GM21360 (cell line): ENCODE measurements around the gene LHX4.

Experiments used
- ATAC-seq: cut with Tn5 transposase; IDR thresholded peaks from one replicate; pipeline ENCODE4 v1.9.1; 2021; ENCODE audit warnings: mild to moderate bottlenecking, moderate library complexity; ENCODE audit not compliant: unreplicated experiment

The LHX4 gene

DNA sequence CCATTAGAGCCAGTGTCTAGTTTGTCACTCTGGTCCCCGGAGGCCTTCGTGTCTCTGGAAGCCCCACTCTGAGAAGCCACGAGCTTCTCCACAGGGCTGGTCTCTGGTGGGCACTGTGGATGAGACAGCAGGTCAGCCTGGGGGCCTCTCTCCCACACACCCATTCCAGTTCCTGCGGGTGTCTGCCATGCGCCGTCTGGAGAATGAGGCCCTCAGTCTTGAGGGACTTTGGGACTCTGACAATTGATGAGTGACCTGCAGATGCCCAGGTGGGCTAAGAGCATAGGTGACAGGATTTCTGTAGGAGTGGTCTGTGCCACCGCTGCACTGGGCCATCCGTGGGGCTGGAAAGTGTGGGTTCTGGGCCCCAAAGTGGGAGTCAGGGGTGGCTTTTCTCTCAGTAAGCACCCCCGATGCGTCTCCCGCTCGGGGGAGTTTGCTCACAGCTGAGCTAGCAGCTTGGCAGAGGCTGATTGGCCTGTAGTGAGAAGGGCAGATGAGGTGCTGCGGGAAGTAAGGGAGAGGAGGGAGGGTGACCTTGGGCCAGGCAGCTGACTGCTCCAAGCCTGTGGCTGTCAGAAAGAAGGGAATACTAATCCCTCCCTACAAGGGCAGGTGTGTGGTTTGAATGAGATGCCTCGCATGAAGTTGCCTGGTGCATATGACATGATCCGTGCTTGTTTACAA lies 26.4 kb downstream of the LHX4 start:
- ATAC-seq: no peak

DNA sequence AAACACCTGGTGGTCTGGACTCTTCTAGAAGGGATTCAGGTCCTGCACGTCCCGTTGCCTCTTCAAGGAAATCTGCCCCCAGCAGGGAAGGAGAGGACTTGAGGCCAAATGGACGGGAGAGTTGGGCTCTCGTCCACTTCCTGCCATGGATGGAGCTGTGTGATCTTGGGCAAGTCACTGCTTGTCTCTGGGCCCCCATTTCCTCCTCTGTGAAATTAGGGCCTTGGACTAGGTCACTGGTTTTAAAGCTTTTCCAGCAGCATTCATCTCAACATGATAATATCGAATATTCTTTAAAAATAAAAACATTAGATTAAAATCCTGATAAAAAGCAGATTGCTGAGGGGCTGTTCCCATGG lies 26.9 kb downstream of the LHX4 start:
- no peak for ATAC-seq

DNA sequence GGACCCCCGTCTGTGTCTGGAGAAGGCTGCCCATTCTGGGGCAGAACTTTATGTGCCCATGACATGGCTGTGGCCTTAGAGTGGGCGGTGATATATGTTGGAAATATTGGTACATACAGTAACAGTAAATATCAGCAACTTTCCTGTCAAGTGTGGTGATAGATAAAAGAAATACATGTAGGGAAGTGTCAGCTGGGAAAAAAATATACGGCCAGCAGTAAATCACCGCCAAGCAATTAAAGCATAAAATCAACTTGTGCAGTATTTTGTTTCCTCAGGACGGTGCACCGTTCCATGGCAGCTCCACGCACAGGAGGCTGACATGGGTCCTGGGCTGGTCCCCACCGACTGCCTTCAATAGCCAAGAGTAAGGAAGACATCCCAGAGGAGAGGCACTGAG lies 27.4 kb downstream of the LHX4 start:
- ATAC-seq: no peak

DNA sequence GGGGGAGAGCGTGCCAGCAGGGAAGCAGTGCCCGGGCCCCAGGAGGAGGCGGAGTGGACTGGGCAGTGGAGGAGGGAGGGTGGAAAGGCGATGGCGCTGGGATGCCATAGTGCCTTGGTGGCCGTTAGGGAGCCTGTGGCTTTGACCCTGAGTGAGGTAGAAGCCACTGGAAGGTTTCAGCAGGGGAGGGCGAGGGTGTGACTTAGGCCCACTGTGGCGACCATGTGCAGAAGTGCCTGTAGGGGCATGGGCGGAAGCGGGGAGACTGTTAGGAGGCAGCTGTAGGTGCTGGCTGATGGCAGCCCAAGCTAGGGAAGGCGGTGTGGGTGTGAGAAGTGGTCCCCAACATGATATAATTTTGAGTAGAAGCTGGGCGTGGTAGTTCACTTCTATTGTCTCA lies 28.2 kb downstream of the LHX4 start:
- ATAC-seq: no peak

DNA sequence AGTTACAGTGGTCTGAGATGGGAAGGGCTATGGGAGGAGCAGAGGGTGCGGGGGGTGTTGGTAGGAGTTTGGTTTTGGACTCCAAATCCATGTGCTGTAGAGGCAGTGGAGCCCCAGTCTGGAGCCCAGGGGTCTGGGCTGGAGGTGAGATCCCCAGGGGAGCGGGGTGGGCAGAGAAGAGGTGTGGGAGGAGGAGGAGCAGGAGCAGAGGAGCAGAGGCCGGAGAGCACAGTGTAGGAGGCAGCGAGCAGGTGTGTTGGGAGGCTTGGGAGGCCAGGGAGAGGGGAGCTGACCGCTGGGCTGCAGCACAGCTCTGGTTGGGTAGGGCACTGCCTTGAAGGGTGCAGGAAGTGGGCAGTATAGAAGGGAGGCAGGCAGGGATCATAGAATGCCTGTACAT lies 28.9 kb downstream of the LHX4 start:
- ATAC-seq: no peak

DNA sequence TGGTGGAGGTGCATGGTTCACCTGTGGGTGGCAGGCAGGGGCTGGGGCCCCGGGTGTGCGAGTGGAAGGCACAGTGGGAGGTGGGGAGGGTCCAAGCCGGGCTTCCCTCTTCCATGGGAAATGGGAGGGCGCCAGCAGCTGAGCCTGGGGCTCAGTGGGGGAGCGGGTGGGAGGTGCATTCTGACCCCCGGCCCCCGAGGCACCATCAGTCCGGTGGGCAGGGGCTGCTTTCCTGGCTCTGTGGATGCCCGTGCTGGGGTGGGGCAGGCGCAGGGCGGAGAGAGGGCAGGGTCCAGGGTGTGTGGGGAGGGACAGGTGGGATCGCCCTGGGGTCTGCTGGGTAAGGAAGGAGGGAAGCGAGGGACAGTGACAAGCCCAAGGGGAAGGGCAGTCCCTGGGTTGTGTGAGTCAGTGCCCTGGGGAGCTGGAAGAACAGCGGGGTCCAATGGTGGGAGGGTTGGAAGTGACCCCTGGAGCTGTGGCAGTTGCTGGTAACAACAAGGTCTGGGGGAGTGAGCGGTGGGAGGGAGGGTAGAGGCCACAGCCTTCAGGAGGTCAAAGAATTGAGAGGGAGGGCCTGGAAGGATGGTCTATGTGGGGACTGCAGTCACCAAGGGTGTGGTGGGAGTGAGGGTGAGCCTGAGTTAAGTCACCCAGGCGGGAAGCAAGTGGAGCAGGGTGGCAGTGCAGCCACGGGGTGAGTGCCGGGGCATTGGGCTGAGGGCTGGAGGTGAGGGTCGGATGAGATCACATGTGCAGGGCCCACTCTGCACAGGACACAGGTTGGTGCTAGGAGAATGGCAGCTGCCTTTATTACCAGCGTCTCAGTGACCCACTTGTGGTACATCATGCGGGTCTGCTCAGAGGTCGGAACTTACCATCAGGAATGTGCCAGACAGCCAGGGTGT lies 29.6 kb downstream of the LHX4 start:
- ATAC-seq: no peak

DNA sequence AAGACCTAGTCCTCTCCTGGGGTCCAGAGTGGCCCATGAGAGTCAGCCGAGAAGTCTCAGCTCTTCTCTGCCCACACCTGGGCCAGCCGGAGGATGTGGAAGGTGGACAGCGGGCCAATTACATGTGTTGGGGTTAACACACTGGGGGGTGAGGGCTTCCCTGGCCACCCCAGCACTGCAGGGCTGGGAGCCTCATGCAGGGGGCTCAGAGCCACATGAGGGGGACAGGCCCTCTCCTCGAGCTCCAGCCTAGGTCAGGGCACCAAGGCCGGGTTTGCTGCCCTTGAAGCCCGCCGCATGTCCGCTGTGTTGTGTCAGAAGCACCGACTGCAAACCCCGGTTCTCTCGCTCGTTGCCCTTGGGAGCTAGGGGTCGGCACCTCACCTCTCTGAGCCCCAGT lies 30.5 kb downstream of the LHX4 start:
- ATAC-seq: no peak

DNA sequence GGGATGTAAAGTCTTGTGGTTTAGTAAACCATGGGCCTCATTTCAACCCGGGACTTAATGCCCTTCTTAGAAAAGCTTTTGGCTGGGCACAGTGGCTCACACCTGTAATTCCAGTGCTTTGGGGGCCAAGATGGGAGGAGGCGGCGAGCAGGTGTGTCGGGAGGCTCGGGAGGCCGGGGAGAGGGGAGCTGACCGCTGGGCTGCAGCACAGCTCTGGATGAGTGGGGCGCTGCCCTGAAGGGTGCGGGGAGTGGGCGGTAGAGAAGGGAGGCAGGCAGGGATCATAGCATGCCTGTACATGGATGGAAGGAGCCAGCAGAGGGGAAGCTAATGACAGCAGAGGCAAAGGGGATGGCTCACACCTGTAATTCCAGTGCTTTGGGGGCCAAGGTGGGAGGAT lies 31.0 kb downstream of the LHX4 start:
- no peak for ATAC-seq

DNA sequence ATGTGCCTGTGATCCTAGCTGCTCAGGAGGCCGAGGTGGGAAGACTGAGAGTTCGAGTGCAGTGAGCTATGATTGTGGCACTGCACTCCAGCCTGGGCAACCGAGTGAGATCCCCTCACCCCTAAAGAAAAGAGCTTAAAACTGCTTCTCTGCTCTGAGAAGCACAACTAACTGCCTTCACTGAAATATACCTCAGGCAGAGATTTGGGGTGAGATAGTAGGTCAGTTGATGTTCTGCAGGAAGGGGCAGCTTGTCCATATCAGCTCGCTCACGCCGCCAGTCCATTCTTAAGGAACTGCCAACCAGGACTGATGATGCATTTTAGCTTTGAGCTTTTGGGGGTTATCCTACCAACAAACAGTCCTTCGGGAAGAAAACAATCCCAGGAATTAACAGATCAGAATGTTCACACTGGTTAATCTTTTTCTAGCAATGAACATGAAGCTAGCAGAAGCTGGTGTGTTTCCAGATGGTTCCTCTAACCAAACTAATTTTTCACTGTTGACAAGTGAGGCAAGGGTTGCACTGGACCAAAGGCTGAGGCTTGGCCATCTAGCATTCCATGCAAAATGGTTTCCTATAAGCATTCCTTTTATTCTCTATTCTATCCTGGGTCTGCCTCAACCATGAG lies 31.6 kb downstream of the LHX4 start:
- ATAC-seq: no peak

DNA sequence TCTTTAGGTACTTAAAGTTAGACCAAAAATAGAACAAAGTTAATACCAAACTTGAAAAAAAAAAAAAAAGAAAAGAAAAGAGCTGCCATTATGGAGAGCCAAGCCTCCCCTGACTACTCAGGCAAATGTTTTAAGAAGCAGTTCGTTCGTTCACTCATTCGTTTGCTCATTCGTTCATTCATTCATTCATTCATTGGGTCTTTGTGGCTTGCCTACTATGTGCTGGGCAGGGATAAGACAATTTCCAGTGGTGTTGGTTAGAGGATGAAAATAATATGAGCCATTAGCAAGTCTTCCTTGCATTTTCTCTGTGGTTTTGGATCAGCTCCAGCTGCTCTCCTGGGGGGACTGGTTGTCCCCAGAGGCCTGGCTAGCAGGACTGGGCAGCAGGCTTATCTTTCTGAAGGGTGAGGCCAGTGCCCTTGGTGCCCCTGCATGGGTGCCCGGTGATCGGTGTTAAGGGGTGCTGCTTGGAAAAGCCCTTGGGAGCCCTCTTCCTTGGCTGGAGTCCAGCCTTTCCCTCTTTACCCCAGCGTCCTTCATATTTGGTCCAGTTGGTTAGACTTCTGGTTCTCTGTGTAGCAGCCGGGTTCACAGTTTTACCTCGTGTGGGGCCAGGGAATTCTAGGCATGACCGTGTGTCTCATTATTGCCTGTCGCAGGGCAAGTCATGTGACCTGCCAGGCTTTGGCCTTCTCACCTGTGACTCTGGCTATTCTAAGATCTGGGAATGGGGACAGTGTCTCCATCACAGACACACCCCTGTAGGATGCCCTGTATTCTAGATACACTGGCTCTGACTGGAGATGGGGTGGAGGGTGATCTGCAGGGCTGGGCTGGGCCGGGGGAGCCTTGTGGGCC lies 32.8 kb downstream of the LHX4 start:
- ATAC-seq: no peak

DNA sequence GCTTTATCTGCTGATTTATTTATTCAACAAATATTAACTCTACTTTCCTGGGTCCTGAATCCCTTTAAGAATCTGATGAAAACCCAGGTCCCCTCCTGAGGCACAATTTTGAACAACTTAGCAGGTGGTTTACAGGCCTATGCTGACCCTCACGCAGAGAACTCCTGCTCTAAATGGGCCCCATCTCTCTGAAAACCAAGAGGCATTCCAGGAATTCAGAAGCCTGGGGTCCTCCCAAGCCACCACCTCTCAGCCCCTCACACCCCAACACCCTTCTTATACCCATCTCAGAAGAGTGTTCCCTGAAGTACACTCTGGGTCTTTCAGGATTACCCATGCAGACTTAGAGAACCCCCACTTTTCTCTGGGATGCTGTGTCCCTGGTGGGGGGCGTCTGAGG lies 34.5 kb downstream of the LHX4 start:
- ATAC-seq: no peak

DNA sequence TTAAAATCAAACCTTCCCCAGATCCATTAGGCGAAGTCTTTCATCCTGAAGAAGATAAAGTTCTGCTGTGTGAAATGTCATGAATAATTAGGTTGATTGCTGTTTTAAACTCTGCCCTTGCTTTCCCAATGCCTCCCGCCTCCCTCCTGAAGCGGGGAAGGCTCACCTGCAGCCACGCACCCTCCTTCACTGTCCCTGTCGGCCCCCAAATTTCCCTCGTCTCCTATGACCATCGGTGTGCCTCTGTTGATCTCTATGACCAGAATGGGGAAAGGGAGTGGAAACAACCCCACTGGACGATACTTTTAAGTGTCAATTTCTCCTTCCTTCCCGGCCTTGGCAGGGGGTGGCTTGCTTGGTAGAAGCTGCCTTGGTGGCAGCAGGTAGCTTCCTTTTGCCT lies 35.1 kb downstream of the LHX4 start:
- no peak for ATAC-seq

DNA sequence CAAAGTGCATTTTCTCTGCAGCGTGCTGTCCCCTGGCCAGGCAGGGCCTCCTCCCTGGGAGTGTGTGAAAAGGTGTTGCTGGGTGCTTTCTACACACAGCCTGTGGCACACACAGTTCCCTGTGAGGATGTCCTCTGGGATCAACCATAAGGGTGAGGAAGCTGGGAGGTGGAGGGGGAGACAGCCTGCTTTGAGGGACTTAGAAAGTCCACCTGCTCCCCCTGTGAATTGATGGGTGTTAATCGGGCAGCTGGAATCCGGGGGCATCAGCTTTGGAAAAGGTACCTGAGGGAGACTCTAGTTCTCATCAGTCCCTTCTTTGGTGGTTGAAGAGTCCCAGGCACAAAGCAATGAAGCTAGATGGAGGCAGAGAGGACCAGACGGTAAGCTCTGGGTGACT lies 35.8 kb downstream of the LHX4 start:
- ATAC-seq: no peak

DNA sequence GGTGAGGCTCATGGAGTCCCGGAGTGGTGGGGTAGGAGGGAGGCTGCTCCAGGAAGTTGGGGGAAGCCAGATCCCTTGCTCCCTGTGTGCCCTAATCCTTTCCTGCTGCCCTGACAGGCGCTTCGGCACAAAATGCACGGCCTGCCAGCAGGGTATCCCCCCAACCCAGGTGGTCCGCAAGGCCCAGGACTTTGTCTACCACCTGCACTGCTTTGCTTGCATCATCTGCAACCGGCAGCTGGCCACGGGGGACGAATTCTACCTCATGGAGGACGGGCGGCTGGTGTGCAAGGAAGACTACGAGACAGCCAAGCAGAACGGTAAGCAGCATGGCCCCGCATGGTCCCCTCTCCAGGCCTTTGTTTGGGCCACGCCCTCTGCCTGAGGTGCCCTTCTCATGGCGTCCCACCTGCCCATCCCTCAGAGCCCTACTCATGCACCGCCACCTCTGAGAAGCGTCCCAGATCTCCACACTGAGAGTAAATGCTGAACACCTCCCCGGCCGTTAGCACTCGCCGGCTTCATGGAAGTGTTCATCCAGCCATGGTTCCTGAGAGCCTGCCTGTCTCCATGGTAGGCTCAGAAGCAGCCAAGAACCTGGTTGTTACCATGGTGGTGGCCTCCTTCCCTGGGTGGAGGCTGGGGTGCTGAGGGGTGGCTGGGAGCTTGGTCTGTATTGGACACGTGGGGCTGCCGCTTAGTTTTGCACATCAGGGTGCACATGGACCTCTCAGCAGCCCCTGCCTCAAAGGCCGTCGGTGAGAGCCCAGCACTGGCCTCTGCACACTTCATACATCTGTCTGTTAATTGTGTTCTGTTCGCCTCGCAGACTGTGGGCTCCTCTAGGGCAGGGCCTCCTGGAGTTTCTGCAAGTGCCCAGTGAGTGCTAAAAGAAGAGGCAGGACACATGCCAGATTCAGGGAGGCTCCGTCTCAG lies 36.5 kb downstream of the LHX4 start:
- ATAC-seq: no peak

DNA sequence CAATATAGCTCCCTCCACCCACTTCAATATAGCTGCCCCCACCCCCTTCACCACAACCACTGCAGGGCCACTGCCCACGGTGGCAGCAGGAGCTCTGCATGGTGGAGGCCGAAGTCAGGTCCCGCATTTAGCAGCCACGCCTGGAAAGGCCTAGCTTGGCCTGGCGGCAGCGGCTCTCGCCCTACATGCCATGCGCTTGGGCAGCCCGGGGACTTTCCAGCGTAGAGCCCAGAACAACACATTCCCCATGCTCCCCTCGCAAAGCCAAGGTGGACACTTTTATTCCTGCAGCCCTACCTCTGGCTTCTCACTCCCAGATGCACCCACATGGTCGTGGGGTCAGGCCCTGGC lies 37.1 kb downstream of the LHX4 start:
- ATAC-seq: no peak

DNA sequence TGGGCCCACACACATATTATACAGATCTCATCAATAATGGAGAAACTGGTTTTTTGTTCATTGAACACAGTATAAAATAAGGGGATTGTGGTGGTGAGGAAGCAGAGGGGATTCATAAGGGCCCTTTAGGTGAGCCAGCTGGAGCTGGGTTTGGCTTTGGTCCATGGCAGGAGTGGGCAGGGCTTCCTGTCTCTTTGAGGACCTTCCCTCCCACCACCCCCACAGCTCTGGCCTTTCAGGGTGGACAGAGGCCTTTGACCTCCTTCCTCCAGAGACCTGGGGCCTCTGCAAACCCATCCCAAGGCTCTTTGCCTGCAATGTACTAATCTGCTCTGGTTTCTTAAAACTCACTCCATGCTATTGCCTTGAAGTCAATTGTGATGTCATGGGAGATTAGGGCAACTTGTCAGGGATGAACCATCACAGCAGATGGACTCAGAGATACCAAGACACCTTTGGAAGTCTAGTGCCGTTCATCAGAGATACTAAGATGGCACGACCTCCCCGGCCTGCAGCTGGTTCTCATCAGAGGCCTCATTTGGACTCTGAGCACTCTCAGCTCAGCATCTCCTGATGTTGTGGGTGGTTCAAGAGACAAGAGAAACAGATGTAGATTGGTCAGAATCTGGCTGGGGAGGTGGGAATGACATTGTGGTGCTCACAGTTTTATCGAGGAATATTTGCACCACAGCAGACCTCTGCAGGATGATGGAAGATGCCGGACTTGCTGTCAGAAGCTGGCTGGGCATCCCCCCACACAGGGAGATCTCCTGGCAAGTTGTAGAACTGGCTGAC lies 37.9 kb downstream of the LHX4 start:
- ATAC-seq: no peak

DNA sequence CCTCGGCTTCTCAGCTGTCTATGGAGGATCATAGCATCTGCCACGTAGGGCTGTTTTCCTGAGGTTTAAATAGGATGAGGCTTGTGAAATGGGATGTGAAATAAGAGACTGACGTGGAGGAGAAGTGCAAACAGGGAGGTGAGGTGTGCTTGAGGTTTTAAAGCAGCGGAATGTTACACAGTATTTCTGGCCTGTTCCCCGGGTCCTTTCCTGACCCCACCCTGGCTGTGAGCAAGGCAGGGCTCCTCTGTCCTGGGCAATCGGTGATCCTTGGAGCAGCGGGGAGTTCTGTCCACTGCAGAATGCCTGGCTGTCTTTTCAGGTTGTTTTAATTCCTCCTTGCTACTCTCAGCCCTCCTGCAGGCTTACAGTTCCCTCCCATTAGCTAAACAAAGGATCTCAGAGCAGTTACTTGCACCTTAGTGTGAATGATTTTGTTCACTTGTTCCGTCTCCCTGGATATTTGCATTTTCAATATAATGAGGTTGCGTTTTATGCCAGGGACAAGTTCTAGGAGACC lies 38.6 kb downstream of the LHX4 start:
- ATAC-seq: no peak

DNA sequence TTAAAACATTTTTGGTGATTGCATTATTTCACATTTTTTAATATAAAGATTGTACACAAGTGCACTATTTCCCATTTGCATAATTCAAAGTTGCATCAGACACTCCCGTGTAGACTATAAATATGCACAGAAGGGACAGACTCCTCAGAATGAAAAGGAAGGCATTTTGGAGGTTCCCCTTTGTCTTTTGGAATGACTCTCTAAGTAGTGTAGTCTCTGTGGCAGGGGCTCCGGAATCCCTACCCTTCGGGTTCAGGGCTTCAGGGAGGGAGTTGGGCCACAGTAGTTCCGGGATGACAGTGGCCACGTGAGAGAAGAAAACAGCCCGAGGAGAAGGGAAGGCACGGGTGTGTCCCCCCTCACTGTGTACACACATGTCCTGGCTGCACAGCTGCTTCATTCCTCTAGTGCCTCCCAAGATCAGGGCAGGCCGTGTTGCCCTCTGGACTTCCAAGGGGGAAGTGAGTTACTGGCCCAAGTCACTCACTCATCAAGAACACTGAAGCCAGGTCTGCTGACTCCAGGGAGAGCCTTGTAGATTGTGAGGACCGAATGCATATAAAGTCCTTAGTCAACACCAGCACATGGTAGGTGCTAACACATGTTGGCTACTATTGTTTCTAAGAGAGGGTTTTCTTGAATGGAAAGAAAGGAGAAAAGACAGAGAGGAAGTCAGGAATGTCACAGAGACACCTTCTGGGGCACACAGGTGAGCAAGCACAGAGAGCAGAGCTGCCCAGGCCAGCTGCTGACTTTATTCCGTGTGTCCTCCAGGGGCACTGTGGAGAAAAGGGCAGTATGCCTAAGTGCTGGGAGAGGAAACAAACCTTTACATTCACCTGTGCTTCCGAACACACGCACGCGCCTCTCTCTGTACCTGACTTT lies 39.8 kb downstream of the LHX4 start:
- no peak for ATAC-seq
